ENCODE measurements around the gene LACC1. TPM values are rescaled to one million over a fixed set of nuclear protein-coding genes. Genes with fewer than 3 reads are reported as not detected.

The LACC1 gene
- total and polyA plus RNA-seq, 10 of the 15 experiments (the other 5 are each of a cell fraction or from before 2014, with no cell fraction given) = 0.03 to 3.7 (median 3.0) TPM

DNA sequence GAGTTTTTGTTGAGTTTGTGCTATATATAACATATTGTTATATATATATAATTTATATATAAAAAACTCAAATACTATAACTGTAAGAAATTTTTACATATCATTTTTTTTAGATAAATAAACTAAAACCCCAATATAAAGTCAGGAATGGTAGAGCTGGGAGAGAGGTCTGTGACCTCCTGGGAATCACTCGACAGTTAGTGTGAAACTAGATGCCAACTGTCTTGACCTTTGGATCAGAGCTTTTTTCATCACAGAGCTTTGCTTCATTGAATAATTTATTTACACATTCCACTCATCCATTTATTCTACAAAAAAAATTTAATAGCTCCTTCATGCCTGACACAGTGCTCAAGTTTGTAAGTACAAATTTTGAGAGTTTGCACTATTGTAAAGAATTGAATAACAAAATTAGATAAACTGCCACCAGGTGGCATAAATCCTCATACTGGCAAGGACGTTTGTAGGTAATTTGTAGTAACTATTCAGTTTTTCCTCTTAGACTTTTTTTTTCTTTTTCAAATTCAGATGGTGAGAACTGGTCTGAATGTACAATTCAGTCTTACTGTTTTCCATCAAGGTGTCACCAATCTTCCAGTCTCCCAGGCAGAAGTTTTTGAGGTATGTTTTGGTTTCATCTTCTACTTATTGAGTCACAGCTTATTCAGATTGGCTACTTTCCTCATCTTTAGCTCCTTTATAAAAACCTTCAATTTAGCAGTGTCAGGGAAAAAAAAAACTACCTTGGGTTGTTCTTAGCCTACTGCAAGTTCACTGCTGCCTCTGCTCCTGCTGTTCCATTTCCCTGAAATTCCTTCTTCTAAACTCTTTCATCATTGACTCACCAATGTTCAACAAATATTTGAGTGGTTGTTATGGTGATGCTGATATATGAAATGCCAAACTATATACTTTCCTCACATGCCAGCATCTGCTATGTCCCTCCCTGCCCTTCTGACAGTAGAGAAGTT, 28.7 kb downstream of the LACC1 start (continued):
- TF ChIP-seq, protein P1, sequence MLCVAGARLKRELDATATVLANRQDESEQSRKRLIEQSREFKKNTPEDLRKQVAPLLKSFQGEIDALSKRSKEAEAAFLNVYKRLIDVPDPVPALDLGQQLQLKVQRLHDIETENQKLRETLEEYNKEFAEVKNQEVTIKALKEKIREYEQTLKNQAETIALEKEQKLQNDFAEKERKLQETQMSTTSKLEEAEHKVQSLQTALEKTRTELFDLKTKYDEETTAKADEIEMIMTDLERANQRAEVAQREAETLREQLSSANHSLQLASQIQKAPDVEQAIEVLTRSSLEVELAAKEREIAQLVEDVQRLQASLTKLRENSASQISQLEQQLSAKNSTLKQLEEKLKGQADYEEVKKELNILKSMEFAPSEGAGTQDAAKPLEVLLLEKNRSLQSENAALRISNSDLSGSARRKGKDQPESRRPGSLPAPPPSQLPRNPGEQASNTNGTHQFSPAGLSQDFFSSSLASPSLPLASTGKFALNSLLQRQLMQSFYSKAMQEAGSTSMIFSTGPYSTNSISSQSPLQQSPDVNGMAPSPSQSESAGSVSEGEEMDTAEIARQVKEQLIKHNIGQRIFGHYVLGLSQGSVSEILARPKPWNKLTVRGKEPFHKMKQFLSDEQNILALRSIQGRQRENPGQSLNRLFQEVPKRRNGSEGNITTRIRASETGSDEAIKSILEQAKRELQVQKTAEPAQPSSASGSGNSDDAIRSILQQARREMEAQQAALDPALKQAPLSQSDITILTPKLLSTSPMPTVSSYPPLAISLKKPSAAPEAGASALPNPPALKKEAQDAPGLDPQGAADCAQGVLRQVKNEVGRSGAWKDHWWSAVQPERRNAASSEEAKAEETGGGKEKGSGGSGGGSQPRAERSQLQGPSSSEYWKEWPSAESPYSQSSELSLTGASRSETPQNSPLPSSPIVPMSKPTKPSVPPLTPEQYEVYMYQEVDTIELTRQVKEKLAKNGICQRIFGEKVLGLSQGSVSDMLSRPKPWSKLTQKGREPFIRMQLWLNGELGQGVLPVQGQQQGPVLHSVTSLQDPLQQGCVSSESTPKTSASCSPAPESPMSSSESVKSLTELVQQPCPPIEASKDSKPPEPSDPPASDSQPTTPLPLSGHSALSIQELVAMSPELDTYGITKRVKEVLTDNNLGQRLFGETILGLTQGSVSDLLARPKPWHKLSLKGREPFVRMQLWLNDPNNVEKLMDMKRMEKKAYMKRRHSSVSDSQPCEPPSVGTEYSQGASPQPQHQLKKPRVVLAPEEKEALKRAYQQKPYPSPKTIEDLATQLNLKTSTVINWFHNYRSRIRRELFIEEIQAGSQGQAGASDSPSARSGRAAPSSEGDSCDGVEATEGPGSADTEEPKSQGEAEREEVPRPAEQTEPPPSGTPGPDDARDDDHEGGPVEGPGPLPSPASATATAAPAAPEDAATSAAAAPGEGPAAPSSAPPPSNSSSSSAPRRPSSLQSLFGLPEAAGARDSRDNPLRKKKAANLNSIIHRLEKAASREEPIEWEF (IDR thresholded peaks at IDR 0.05; ENCODE audit: insufficient replicate concordance, low read depth, low read length) = no peak
- no peak for TF ChIP-seq BMI1 (IDR thresholded peaks at IDR 0.05; ENCODE audit: borderline replicate concordance)
- no peak for TF ChIP-seq PAX8 (IDR thresholded peaks at IDR 0.05)
- no peak for TF ChIP-seq SPI1 (IDR thresholded peaks at IDR 0.05; ENCODE audit: borderline replicate concordance, insufficient read depth, low read depth, low read length)
- peak; percentile 63; the same call in 1 of the 2 replicates for TF ChIP-seq SMC3 (IDR thresholded peaks at IDR 0.05; ENCODE audit: borderline replicate concordance, low read length)
- TF ChIP-seq BRCA1 (IDR thresholded peaks at IDR 0.05; ENCODE audit: low read depth, low read length) = no peak
- TF ChIP-seq ESRRA (IDR thresholded peaks at IDR 0.05; ENCODE audit: low read length) = no peak
- no peak for TF ChIP-seq MYC (IDR thresholded peaks at IDR 0.05; ENCODE audit: insufficient read depth, insufficient read length, insufficient replicate concordance, low read length, severe bottlenecking)
- TF ChIP-seq, protein P2, sequence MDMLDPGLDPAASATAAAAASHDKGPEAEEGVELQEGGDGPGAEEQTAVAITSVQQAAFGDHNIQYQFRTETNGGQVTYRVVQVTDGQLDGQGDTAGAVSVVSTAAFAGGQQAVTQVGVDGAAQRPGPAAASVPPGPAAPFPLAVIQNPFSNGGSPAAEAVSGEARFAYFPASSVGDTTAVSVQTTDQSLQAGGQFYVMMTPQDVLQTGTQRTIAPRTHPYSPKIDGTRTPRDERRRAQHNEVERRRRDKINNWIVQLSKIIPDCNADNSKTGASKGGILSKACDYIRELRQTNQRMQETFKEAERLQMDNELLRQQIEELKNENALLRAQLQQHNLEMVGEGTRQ (IDR thresholded peaks at IDR 0.05; ENCODE audit: borderline replicate concordance, low read depth, low read length) = no peak
- no peak for TF ChIP-seq NR2C2 (IDR thresholded peaks at IDR 0.05; ENCODE audit: borderline replicate concordance, control insufficient read depth, insufficient read length, low read depth)

All from GM12878 (cell line).